WTC11 (cell line): ENCODE data around the gene HP1BP3. TPM values are rescaled to one million over a fixed set of nuclear protein-coding genes. Genes with fewer than 3 reads are reported as not detected.

ENCODE experiments used
- ATAC-seq: fragments of 200-7000 bp; cut with Tn5 transposase; 2 replicates; pipeline ENCODE4 v1.10.0; 2021; ENCODE audit warnings: mild to moderate bottlenecking, moderate library complexity
- CTCF ChIA-PET: fragments of 300-600 bp; sonication (Branson Sonifier 250); formaldehyde crosslinking; loops from one replicate; lab custom pipeline; 2021; ENCODE audit warnings: antibody characterized with exemption; lab: Charles Lee
- POLR2A ChIA-PET: fragments of 350-600 bp; sonication (Branson Sonifier 250); formaldehyde crosslinking; loops from one replicate; lab custom pipeline; 2021; ENCODE audit warnings: antibody characterized with exemption; lab: Charles Lee
- DNase-seq: peaks from one replicate; pipeline ENCODE4 v3.0.0; 2021; ENCODE audit warnings: low spot score
- H3K27ac Mint-ChIP-seq: 2 replicates; pipeline ENCODE4 v1.8.0; 2021; ENCODE audit warnings: mixed read lengths
- H3K27me3 Mint-ChIP-seq: 2 replicates; pipeline ENCODE4 v1.8.0; 2021; ENCODE audit warnings: low read depth, mild to moderate bottlenecking, moderate library complexity, mixed read lengths
- H3K36me3 Mint-ChIP-seq: 2 replicates; pipeline ENCODE4 v1.8.0; 2021; ENCODE audit warnings: mixed read lengths
- H3K4me1 Mint-ChIP-seq: 2 replicates; pipeline ENCODE4 v1.8.0; 2022; ENCODE audit warnings: mixed read lengths
- H3K4me3 Mint-ChIP-seq: 2 replicates; pipeline ENCODE4 v1.8.0; 2021; ENCODE audit warnings: mild to moderate bottlenecking, moderate library complexity, mixed read lengths
- H3K9me3 Mint-ChIP-seq: 2 replicates; pipeline ENCODE4 v1.8.0; 2021; ENCODE audit warnings: mixed read lengths
- ATF2 ChIP-seq: sonication (generic); formaldehyde crosslinking; IDR thresholded peaks from 2 replicates; pipeline ENCODE4 v1.8.1; 2022; ENCODE audit warnings: low read depth, missing genetic modification reagents, borderline replicate concordance
- CBFB ChIP-seq: sonication (generic); formaldehyde crosslinking; IDR thresholded peaks from 2 replicates; pipeline ENCODE4 v1.8.1; 2022; ENCODE audit warnings: mild to moderate bottlenecking, low read depth, missing genetic modification reagents
- CTCF ChIP-seq: fragments of 200-600 bp; IDR thresholded peaks from 2 replicates; pipeline ENCODE4 v1.8.0; 2022; ENCODE audit warnings: antibody characterized with exemption
- EMX1 ChIP-seq: fragments of 250-450 bp; sonication (Bioruptor Pico); IDR thresholded peaks from 2 replicates; pipeline ENCODE4 v1.8.0; 2021; ENCODE audit warnings: mild to moderate bottlenecking
- ESRRA ChIP-seq: sonication (generic); formaldehyde crosslinking; IDR thresholded peaks from 2 replicates; pipeline ENCODE4 v1.8.1; 2022; ENCODE audit warnings: mild to moderate bottlenecking, missing genetic modification reagents, borderline replicate concordance
- FOXP1 ChIP-seq: sonication (generic); formaldehyde crosslinking; IDR thresholded peaks from 2 replicates; pipeline ENCODE4 v1.8.0; 2022; ENCODE audit warnings: missing genetic modification reagents, mild to moderate bottlenecking, moderate library complexity, borderline replicate concordance
- GRHL2 ChIP-seq: fragments of 250-450 bp; sonication (Bioruptor Pico); IDR thresholded peaks from 2 replicates; pipeline ENCODE4 v1.8.0; 2022; ENCODE audit warnings: mild to moderate bottlenecking, moderate library complexity; ENCODE audit not compliant: insufficient replicate concordance, severe bottlenecking
- KAT7 ChIP-seq: sonication (generic); formaldehyde crosslinking; IDR thresholded peaks from 2 replicates; pipeline ENCODE4 v1.8.1; 2023; ENCODE audit warnings: missing genetic modification reagents, mild to moderate bottlenecking, borderline replicate concordance
- MLX ChIP-seq: sonication (generic); formaldehyde crosslinking; IDR thresholded peaks from 2 replicates; pipeline ENCODE4 v1.8.1; 2023; ENCODE audit warnings: mild to moderate bottlenecking, missing genetic modification reagents, moderate library complexity
- NFYB ChIP-seq: sonication (generic); formaldehyde crosslinking; conservative IDR thresholded peaks from 2 replicates; pipeline ENCODE4 v1.8.0; 2022; ENCODE audit warnings: low read depth, missing genetic modification reagents
- OVOL2 ChIP-seq: fragments of 250-450 bp; sonication (Bioruptor Pico); IDR thresholded peaks from 2 replicates; pipeline ENCODE4 v1.9.0; 2021; ENCODE audit warnings: mild to moderate bottlenecking, borderline replicate concordance
- SMAD3 ChIP-seq: sonication (generic); formaldehyde crosslinking; IDR thresholded peaks from 2 replicates; pipeline ENCODE4 v1.8.0; 2022; ENCODE audit warnings: missing genetic modification reagents, mild to moderate bottlenecking, borderline replicate concordance
- SMAD4 ChIP-seq: sonication (generic); formaldehyde crosslinking; IDR thresholded peaks from 2 replicates; pipeline ENCODE4 v1.8.0; 2022; ENCODE audit warnings: mild to moderate bottlenecking, missing genetic modification reagents
- TP53 ChIP-seq: sonication (generic); formaldehyde crosslinking; IDR thresholded peaks from 2 replicates; pipeline ENCODE4 v1.8.1; 2023; ENCODE audit warnings: mild to moderate bottlenecking, missing genetic modification reagents
- ZNF121 ChIP-seq: sonication (generic); formaldehyde crosslinking; IDR thresholded peaks from 2 replicates; pipeline ENCODE4 v1.8.0; 2023; ENCODE audit warnings: missing genetic modification reagents
- total RNA-seq: library from RNA; stranded (reverse); gene quantifications from 3 replicates; pipeline ENCODE4 v1.2.3, GENCODE V29; 2021
- TF ChIP-seq, protein P1 (sequence below): sonication (generic); formaldehyde crosslinking; IDR thresholded peaks from 2 replicates; pipeline ENCODE4 v1.8.1; 2022; ENCODE audit warnings: low read depth, mild to moderate bottlenecking, moderate library complexity, missing genetic modification reagents, borderline replicate concordance
- TF ChIP-seq, protein P2 (sequence below): sonication (generic); formaldehyde crosslinking; IDR thresholded peaks from 2 replicates; pipeline ENCODE4 v1.8.1; 2023; ENCODE audit warnings: mild to moderate bottlenecking, missing genetic modification reagents
- TF ChIP-seq, protein P3 (sequence below): fragments of 250-450 bp; sonication (Bioruptor Pico); IDR thresholded peaks from 2 replicates; pipeline ENCODE4 v2.1.2; 2022; ENCODE audit warnings: mild to moderate bottlenecking, moderate library complexity
- TF ChIP-seq, protein P4 (sequence below): sonication (generic); formaldehyde crosslinking; IDR thresholded peaks from 2 replicates; pipeline ENCODE4 v1.8.1; 2023; ENCODE audit warnings: mild to moderate bottlenecking, missing genetic modification reagents, moderate library complexity
- TF ChIP-seq, protein P5 (sequence below): fragments of 250-450 bp; sonication (Bioruptor Pico); IDR thresholded peaks from 2 replicates; pipeline ENCODE4 v1.9.0; 2021; ENCODE audit warnings: mild to moderate bottlenecking

HP1BP3 gene
- total RNA-seq, 1 experiment from 2014 or later, result 121 TPM

DNA sequence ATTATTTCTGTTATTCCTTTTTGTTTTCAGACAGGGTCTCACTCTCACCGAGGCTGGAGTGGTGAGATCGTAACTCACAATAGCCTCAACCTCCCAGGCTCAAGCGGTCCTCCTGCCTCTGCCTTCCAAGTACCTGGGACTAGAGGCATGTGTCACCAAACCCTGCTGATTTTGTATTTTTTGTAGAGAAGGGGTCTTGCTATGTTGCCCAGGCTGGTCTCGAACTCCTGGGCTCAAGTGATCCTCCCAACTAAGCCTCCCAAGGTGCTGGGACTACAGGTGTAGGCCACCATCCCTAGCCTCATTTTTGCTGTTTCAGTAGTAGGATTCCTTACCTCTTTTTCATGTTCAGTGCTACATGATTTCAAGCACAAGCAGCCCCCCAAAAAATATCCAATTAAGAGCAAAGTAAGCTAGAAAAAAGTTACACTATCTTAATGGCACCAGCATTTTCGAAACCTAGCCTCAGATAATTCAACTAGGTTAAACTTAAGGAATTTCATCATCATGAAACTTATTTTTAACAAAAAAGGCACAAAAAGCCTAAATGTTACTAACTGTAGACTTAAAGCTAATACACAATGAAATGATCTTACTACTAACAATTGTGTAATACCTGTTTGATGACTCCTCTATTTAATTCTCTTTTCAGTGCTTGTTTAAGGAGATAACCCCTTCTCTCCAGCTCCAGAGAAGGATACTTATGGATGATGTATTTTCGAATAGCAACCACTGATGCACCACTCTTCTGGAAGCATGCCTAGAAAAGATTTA lies 16.6 kb downstream of the HP1BP3 start:
- no peaks in the 10 kb centered on the region for H3K9me3 Mint-ChIP-seq
- H3K4me1 Mint-ChIP-seq, result no peaks in the 10 kb centered on the region
- ATAC-seq, result no peak
- no peak overlapping the region for H3K4me3 Mint-ChIP-seq
- no peak for DNase-seq
- H3K27me3 Mint-ChIP-seq, result no peaks in the 10 kb centered on the region
- POLR2A ChIA-PET, result interaction anchor here (0.6 kb wide), 1 partner anchor 421 kb away, joined by 10 read pairs; no protein-coding TSS in a partner anchor
- CTCF ChIA-PET, result no interaction called here
- no peak for TF ChIP-seq NFYB (CRISPR knock-in tag)
- TF ChIP-seq ZNF121 (CRISPR knock-in tag), result peak; percentile 74
- TF ChIP-seq KAT7 (CRISPR knock-in tag), result no peak
- no peak for TF ChIP-seq OVOL2
- no peak for TF ChIP-seq EMX1 (CRISPR knock-in tag)
- TF ChIP-seq, protein P1, sequence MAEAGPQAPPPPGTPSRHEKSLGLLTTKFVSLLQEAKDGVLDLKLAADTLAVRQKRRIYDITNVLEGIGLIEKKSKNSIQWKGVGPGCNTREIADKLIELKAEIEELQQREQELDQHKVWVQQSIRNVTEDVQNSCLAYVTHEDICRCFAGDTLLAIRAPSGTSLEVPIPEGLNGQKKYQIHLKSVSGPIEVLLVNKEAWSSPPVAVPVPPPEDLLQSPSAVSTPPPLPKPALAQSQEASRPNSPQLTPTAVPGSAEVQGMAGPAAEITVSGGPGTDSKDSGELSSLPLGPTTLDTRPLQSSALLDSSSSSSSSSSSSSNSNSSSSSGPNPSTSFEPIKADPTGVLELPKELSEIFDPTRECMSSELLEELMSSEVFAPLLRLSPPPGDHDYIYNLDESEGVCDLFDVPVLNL (CRISPR knock-in tag), result no peak
- H3K36me3 Mint-ChIP-seq, result peaks cover 84% of the 10 kb centered on the region
- H3K27ac Mint-ChIP-seq, result no peak overlapping the region

DNA sequence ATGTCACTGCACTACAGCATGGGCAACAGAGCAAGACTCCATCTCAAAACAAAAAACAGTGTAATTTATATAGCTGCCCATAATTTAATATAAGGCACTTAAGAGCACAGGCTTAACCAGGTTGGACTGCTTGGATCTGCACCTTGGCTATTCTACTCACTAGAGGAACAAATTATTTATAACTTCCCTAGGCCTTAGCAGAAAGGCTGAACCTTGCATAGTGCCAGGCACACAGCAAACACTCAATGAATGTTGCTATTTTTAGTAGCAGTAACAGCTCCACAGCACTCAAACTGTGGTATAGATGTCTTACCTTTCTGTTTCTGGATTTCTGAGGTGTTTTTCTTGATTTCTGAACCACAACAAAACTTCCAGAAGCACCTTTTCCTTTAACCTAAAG lies 19.8 kb downstream of the HP1BP3 start:
- H3K27me3 Mint-ChIP-seq, result no peaks in the 10 kb centered on the region
- H3K9me3 Mint-ChIP-seq, result no peaks in the 10 kb centered on the region
- H3K27ac Mint-ChIP-seq, result no peak overlapping the region
- peaks cover 86% of the 10 kb centered on the region for H3K36me3 Mint-ChIP-seq
- ChIA-PET POLR2A (no interaction called here), CTCF (no interaction called here)
- DNase-seq (no peak), ATAC-seq (no peak)
- no peak overlapping the region for H3K4me3 Mint-ChIP-seq
- H3K4me1 Mint-ChIP-seq, result peaks cover 9% of the 10 kb centered on the region; the same call in 1 of the 2 replicates
- no peak for TF ChIP-seq SMAD4

DNA sequence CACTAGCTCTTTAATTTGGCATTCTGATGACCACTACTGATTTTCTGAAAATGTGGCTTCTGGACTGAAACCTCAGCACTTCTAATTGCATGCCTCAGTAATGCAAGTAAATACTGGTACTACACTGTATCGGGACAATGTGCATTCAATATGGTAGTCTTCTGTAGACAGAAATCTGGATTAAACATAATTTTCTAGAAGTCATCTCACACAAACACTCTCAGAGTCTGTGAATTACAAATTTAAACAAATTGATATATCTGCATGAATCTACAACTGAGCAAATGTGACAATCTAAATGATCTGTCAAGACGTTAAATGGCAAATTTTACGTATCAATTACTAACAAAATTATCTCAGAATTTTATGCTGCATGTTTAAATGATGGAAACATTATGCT lies 23.7 kb downstream of the HP1BP3 start:
- ATAC-seq (no peak), DNase-seq (no peak)
- Mint-ChIP-seq H3K4me3 (no peak overlapping the region), H3K27me3 (no peaks in the 10 kb centered on the region), H3K4me1 (peaks cover 9% of the 10 kb centered on the region; the same call in 1 of the 2 replicates), H3K36me3 (peaks cover 83% of the 10 kb centered on the region), H3K27ac (no peak overlapping the region), H3K9me3 (no peaks in the 10 kb centered on the region)
- CTCF ChIA-PET, result no interaction called here
- TF ChIP-seq, protein P2, sequence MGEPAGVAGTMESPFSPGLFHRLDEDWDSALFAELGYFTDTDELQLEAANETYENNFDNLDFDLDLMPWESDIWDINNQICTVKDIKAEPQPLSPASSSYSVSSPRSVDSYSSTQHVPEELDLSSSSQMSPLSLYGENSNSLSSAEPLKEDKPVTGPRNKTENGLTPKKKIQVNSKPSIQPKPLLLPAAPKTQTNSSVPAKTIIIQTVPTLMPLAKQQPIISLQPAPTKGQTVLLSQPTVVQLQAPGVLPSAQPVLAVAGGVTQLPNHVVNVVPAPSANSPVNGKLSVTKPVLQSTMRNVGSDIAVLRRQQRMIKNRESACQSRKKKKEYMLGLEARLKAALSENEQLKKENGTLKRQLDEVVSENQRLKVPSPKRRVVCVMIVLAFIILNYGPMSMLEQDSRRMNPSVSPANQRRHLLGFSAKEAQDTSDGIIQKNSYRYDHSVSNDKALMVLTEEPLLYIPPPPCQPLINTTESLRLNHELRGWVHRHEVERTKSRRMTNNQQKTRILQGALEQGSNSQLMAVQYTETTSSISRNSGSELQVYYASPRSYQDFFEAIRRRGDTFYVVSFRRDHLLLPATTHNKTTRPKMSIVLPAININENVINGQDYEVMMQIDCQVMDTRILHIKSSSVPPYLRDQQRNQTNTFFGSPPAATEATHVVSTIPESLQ (CRISPR knock-in tag), result no peak
- TF ChIP-seq, protein P3, sequence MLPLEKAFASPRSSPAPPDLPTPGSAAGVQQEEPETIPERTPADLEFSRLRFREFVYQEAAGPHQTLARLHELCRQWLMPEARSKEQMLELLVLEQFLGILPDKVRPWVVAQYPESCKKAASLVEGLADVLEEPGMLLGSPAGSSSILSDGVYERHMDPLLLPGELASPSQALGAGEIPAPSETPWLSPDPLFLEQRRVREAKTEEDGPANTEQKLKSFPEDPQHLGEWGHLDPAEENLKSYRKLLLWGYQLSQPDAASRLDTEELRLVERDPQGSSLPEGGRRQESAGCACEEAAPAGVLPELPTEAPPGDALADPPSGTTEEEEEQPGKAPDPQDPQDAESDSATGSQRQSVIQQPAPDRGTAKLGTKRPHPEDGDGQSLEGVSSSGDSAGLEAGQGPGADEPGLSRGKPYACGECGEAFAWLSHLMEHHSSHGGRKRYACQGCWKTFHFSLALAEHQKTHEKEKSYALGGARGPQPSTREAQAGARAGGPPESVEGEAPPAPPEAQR (CRISPR knock-in tag), result no peak
- TF ChIP-seq MLX (CRISPR knock-in tag) (no peak), CTCF (no peak), CBFB (CRISPR knock-in tag) (no peak), FOXP1 (CRISPR knock-in tag) (no peak), ATF2 (no peak), SMAD3 (no peak), GRHL2 (CRISPR knock-in tag) (no peak), ESRRA (CRISPR knock-in tag) (no peak), KAT7 (CRISPR knock-in tag) (no peak), TP53 (CRISPR knock-in tag) (no peak)
- TF ChIP-seq, protein P4, sequence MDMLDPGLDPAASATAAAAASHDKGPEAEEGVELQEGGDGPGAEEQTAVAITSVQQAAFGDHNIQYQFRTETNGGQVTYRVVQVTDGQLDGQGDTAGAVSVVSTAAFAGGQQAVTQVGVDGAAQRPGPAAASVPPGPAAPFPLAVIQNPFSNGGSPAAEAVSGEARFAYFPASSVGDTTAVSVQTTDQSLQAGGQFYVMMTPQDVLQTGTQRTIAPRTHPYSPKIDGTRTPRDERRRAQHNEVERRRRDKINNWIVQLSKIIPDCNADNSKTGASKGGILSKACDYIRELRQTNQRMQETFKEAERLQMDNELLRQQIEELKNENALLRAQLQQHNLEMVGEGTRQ (CRISPR knock-in tag), result no peak
- TF ChIP-seq, protein P5, sequence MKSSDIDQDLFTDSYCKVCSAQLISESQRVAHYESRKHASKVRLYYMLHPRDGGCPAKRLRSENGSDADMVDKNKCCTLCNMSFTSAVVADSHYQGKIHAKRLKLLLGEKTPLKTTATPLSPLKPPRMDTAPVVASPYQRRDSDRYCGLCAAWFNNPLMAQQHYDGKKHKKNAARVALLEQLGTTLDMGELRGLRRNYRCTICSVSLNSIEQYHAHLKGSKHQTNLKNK (CRISPR knock-in tag), result no peak
- POLR2A ChIA-PET, result no interaction called here
